Neural cell (in vitro differentiated cells): Measurements from ENCODE around the gene PRSS38. TPM values are rescaled to one million over a fixed set of nuclear protein-coding genes. Genes with fewer than 3 reads are reported as not detected.
"Not testable (repeated sequence)": the region's sequence is repeated elsewhere in the genome, so short reads cannot be mapped to it uniquely, and the experiment has no call there.

Experiments
- H2AFZ ChIP-seq: fragments of 200-600, 300-800 bp; sonication (generic), shearing (Covaris generic); 2 replicates; pipeline ENCODE4 v1.6.0; 2014; ENCODE audit warnings: low read depth, mild to moderate bottlenecking, antibody characterized with exemption, low read length, moderate library complexity
- H3F3A ChIP-seq: fragments of 200-600 bp; shearing (Covaris generic); 2 replicates; pipeline ENCODE4 v1.6.1; 2016; ENCODE audit warnings: mild to moderate bottlenecking, moderate library complexity, mixed read lengths, antibody characterized with exemption, low read length; ENCODE audit not compliant: insufficient read depth, poor library complexity, severe bottlenecking
- H3K27ac ChIP-seq: fragments of 200-600, 300-800 bp; sonication (generic), shearing (Covaris generic); 2 replicates; pipeline ENCODE4 v1.5.1; 2014; ENCODE audit warnings: mild to moderate bottlenecking, low read length, moderate library complexity
- H3K27me3 ChIP-seq: fragments of 300-800, 200-600 bp; sonication (generic), shearing (Covaris generic); 2 replicates; pipeline ENCODE4 v1.6.0; 2014; ENCODE audit warnings: mild to moderate bottlenecking, low read depth, low read length, moderate library complexity; ENCODE audit not compliant: insufficient read depth
- H3K36me3 ChIP-seq: fragments of 300-800, 200-600 bp; sonication (generic), shearing (Covaris generic); 2 replicates; pipeline ENCODE4 v1.5.1; 2014; ENCODE audit warnings: mild to moderate bottlenecking, antibody characterized with exemption, low read length, moderate library complexity; ENCODE audit not compliant: insufficient read depth
- H3K4me2 ChIP-seq: fragments of 300-800, 200-600 bp; sonication (generic), shearing (Covaris generic); 2 replicates; pipeline ENCODE4 v1.6.0; 2014; ENCODE audit warnings: mild to moderate bottlenecking, low read length
- H3K4me3 ChIP-seq: fragments of 300-800, 200-600 bp; sonication (generic), shearing (Covaris generic); 2 replicates; pipeline ENCODE4 v1.5.1; 2014; ENCODE audit warnings: mild to moderate bottlenecking, low read length, moderate library complexity
- H3K79me2 ChIP-seq: fragments of 200-600 bp; shearing (Covaris generic); replicated peaks from 2 replicates; pipeline ENCODE4 v1.6.0; 2014; ENCODE audit warnings: mild to moderate bottlenecking, low read length, moderate library complexity; ENCODE audit not compliant: insufficient read depth
- H3K9ac ChIP-seq: fragments of 300-800, 200-600 bp; sonication (generic), shearing (Covaris generic); 2 replicates; pipeline ENCODE4 v1.6.1; 2016; ENCODE audit warnings: mild to moderate bottlenecking, low read length, mixed read lengths
- H3K9me2 ChIP-seq: fragments of 200-600 bp; shearing (Covaris generic); 2 replicates; pipeline ENCODE4 v1.6.1; 2016; ENCODE audit warnings: mild to moderate bottlenecking, low read length, mixed read lengths; ENCODE audit not compliant: insufficient read depth
- H3K9me3 ChIP-seq: fragments of 200-600, 300-800 bp; sonication (generic), shearing (Covaris generic); 2 replicates; pipeline ENCODE4 v1.6.1; 2016; ENCODE audit warnings: mild to moderate bottlenecking, mixed run types, low read length, moderate library complexity, mixed read lengths
- H4K20me1 ChIP-seq: fragments of 200-600 bp; shearing (Covaris generic); 2 replicates; pipeline ENCODE4 v1.6.1; 2016; ENCODE audit warnings: mild to moderate bottlenecking, mixed run types; ENCODE audit not compliant: insufficient read depth
- EP300 ChIP-seq: fragments of 450-650 bp; conservative IDR thresholded peaks from 2 replicates; pipeline ENCODE4 v1.6.1; 2014; ENCODE audit warnings: antibody characterized with exemption, mild to moderate bottlenecking, moderate library complexity; ENCODE audit not compliant: poor library complexity, severe bottlenecking
- EZH2 ChIP-seq: fragments of 200-600, 300-800 bp; shearing (Covaris generic), sonication (generic); IDR thresholded peaks from 2 replicates; pipeline ENCODE4 v1.6.1; 2014; ENCODE audit warnings: antibody characterized with exemption, low read length, borderline replicate concordance, mild to moderate bottlenecking; ENCODE audit not compliant: insufficient read depth, poor library complexity, severe bottlenecking
- MXI1 ChIP-seq: fragments of 450-650 bp; conservative IDR thresholded peaks from 2 replicates; pipeline ENCODE4 v1.6.1; 2014; ENCODE audit warnings: antibody characterized with exemption, mild to moderate bottlenecking; ENCODE audit not compliant: poor library complexity, severe bottlenecking
- POLR2AphosphoS5 ChIP-seq: IDR thresholded peaks from 2 replicates; pipeline ENCODE4 v1.6.1; 2012
- RAD21 ChIP-seq: fragments of 450-650 bp; conservative IDR thresholded peaks from 2 replicates; pipeline ENCODE4 v1.6.1; 2014; ENCODE audit warnings: antibody characterized with exemption, mild to moderate bottlenecking, moderate library complexity
- SMC3 ChIP-seq: fragments of 450-650 bp; conservative IDR thresholded peaks from 2 replicates; pipeline ENCODE4 v1.6.1; 2014; ENCODE audit warnings: antibody characterized with exemption, mild to moderate bottlenecking, moderate library complexity; ENCODE audit not compliant: poor library complexity
- TAF1 ChIP-seq: IDR thresholded peaks from 2 replicates; pipeline ENCODE4 v1.6.1; 2012; ENCODE audit warnings: low read depth
- polyA plus RNA-seq: library from polyadenylated mRNA; depleted of rRNA; stranded (reverse); fragments of >200 nt; gene quantifications from 2 replicates; pipeline ENCODE4 v1.2.3, GENCODE V29; 2014
- TF ChIP-seq, protein P1 (sequence below): fragments of 450-650 bp; IDR thresholded peaks from 2 replicates; pipeline ENCODE4 v1.5.1; 2014; ENCODE audit warnings: antibody characterized with exemption, mild to moderate bottlenecking, moderate library complexity; ENCODE audit not compliant: poor library complexity, severe bottlenecking
- TF ChIP-seq, protein P2 (sequence below): IDR thresholded peaks from 2 replicates; pipeline ENCODE4 v1.6.1; 2012; ENCODE audit warnings: borderline replicate concordance

PRSS38 gene
- polyA plus RNA-seq, 1 donor from 2014 or later: not detected

DNA sequence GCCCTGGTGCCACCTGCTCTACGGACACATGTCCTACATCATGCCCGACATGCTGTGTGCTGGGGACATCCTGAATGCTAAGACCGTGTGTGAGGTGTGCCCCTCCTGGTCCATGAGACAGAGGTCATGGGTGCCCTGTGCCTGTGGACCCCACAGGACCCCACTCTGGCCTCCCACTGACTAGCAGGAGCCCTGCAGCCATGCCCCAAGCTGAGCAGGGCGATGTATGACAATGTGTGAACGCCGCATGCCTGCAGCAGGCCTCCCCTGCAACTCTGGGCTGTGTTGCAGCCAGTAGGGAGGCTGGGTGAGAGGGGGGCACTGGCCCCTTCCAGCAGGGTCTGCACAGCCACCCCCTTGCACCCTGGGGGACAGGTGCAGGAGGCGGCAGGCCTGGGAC, 30.0 kb downstream of the PRSS38 start:
- H3K79me2 ChIP-seq: no peaks in the 10 kb centered on the region
- H4K20me1 ChIP-seq: no peaks in the 10 kb centered on the region
- no peak overlapping the region for H2AFZ ChIP-seq
- H3K36me3 ChIP-seq: no peaks in the 10 kb centered on the region
- H3F3A ChIP-seq: no peaks in the 10 kb centered on the region
- no peak overlapping the region for H3K27ac ChIP-seq
- TF ChIP-seq RAD21 (no peak), EP300 (no peak), EZH2 (no peak), MXI1 (no peak), POLR2AphosphoS5 (no peak), TAF1 (no peak), SMC3 (no peak)
- TF ChIP-seq, protein P1, sequence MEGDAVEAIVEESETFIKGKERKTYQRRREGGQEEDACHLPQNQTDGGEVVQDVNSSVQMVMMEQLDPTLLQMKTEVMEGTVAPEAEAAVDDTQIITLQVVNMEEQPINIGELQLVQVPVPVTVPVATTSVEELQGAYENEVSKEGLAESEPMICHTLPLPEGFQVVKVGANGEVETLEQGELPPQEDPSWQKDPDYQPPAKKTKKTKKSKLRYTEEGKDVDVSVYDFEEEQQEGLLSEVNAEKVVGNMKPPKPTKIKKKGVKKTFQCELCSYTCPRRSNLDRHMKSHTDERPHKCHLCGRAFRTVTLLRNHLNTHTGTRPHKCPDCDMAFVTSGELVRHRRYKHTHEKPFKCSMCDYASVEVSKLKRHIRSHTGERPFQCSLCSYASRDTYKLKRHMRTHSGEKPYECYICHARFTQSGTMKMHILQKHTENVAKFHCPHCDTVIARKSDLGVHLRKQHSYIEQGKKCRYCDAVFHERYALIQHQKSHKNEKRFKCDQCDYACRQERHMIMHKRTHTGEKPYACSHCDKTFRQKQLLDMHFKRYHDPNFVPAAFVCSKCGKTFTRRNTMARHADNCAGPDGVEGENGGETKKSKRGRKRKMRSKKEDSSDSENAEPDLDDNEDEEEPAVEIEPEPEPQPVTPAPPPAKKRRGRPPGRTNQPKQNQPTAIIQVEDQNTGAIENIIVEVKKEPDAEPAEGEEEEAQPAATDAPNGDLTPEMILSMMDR: no peak
- TF ChIP-seq, protein P2, sequence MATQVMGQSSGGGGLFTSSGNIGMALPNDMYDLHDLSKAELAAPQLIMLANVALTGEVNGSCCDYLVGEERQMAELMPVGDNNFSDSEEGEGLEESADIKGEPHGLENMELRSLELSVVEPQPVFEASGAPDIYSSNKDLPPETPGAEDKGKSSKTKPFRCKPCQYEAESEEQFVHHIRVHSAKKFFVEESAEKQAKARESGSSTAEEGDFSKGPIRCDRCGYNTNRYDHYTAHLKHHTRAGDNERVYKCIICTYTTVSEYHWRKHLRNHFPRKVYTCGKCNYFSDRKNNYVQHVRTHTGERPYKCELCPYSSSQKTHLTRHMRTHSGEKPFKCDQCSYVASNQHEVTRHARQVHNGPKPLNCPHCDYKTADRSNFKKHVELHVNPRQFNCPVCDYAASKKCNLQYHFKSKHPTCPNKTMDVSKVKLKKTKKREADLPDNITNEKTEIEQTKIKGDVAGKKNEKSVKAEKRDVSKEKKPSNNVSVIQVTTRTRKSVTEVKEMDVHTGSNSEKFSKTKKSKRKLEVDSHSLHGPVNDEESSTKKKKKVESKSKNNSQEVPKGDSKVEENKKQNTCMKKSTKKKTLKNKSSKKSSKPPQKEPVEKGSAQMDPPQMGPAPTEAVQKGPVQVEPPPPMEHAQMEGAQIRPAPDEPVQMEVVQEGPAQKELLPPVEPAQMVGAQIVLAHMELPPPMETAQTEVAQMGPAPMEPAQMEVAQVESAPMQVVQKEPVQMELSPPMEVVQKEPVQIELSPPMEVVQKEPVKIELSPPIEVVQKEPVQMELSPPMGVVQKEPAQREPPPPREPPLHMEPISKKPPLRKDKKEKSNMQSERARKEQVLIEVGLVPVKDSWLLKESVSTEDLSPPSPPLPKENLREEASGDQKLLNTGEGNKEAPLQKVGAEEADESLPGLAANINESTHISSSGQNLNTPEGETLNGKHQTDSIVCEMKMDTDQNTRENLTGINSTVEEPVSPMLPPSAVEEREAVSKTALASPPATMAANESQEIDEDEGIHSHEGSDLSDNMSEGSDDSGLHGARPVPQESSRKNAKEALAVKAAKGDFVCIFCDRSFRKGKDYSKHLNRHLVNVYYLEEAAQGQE: no peak
- no peak overlapping the region for H3K4me2 ChIP-seq
- H3K27me3 ChIP-seq: no peaks in the 10 kb centered on the region
- H3K9ac ChIP-seq: no peak overlapping the region
- no peaks in the 10 kb centered on the region for H3K9me2 ChIP-seq
- no peak overlapping the region for H3K4me3 ChIP-seq
- H3K9me3 ChIP-seq: no peaks in the 10 kb centered on the region

DNA sequence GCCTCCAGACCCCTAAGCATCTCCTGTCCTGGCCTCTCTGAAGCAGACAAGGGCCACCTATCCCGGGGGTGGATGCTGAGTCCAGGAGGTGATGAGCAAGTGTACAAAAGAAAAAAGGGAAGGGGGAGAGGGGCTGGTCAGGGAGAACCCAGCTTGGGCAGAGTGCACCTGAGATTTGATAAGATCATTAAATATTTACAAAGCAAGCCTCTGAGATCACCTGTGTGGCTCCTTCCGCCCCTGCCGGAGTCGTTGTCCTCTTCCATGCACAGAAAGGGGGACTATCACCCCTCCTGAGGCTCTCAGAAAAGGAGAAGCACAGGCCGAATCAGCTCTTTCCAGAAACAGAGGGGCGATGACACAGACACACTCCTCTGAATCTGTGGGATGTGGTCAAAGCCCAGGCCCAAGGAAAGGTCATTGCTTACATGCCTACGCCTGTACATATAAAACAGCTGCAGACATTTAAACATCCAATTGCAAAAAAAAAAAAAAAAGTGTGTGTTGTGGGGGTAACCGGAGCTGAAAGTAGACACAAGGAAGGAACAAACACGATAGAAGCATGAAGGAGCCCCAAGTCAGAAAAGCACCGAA, 30.9 kb downstream of the PRSS38 start:
- no peak overlapping the region for H3K27ac ChIP-seq
- H3K9me3 ChIP-seq: no peaks in the 10 kb centered on the region
- TF ChIP-seq SMC3 (no peak), TAF1 (no peak), EZH2 (no peak), RAD21 (no peak), MXI1 (no peak), EP300 (no peak), POLR2AphosphoS5 (no peak)
- TF ChIP-seq, protein P2: no peak
- TF ChIP-seq, protein P1: no peak
- no peaks in the 10 kb centered on the region for H3K79me2 ChIP-seq
- no peaks in the 10 kb centered on the region for H3K9me2 ChIP-seq
- no peak overlapping the region for H3K4me2 ChIP-seq
- no peaks in the 10 kb centered on the region for H3K27me3 ChIP-seq
- H3K36me3 ChIP-seq: no peaks in the 10 kb centered on the region
- H2AFZ ChIP-seq: no peak overlapping the region
- H3K4me3 ChIP-seq: no peak overlapping the region
- no peak overlapping the region for H3K9ac ChIP-seq
- H3F3A ChIP-seq: no peaks in the 10 kb centered on the region
- H4K20me1 ChIP-seq: no peaks in the 10 kb centered on the region

DNA sequence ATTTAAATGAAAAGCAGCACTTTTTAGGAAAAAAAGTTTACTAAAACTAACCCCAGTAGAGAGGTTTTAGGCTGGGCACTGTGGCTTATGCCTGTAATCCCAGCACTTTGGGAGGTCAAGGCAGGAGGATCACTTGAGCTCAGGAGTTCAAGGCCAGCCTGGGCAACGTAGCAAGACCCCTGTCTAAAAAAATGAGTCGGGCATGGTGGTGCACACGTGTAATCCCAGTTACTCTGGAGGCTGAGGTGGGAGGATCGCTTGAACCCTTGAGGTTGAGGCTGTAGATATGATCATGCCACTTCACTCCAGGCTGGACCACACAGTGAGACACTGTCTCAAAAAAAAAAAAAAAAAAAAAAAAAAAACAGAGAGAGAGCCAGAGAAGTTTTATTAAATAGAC, 31.6 kb downstream of the PRSS38 start:
- H3K36me3 ChIP-seq, H3K4me3 ChIP-seq, H3K79me2 ChIP-seq, H3K9me3 ChIP-seq, H3K9ac ChIP-seq, H3F3A ChIP-seq, H2AFZ ChIP-seq, H3K27ac ChIP-seq, H3K9me2 ChIP-seq, H3K4me2 ChIP-seq, H3K27me3 ChIP-seq, H4K20me1 ChIP-seq: not testable (repeated sequence)
